Natural killer cell (primary cell): Measurements from ENCODE around the gene CERS5. TPM values are rescaled to one million over a fixed set of nuclear protein-coding genes. Genes with fewer than 3 reads are reported as not detected.
A peak's percentile ranks its signal among the peaks of the same experiment; 100 is the strongest.

ENCODE experiments used
- ATAC-seq, 3 donors: fragments of 150-1000 bp in 2 of 3; fragments of 200-7000 bp in 1 of 3; cut with Tn5 transposase; 1 replicate in 1 of 3; 2 replicates in 2 of 3; pipeline ENCODE4 v1.10.0; 2021; ENCODE audit warnings: mild to moderate bottlenecking in 2 of 3, moderate library complexity in 2 of 3
- DNase-seq, 2 donors: peaks; one replicate each; pipeline versions ENCODE4 v3.0.0 to v3.0.0-alpha.2; 2013 to 2021; ENCODE audit warnings: mixed read lengths in 1 of 2
- H3K27ac ChIP-seq: one replicate; pipeline ENCODE4 v1.5.1; 2013; ENCODE audit warnings: mild to moderate bottlenecking, low read length
- H3K27me3 ChIP-seq: one replicate; pipeline ENCODE4 v1.6.1; 2013; ENCODE audit warnings: low read length; ENCODE audit not compliant: control insufficient read depth, insufficient read depth
- H3K36me3 ChIP-seq: one replicate; pipeline ENCODE4 v1.6.1; 2013; ENCODE audit warnings: low read length; ENCODE audit not compliant: control insufficient read depth, insufficient read depth
- H3K4me1 ChIP-seq: one replicate; pipeline ENCODE4 v1.6.1; 2013; ENCODE audit warnings: low read length; ENCODE audit not compliant: control insufficient read depth, insufficient read depth
- H3K4me3 ChIP-seq: one replicate; pipeline ENCODE4 v1.5.1; 2013; ENCODE audit warnings: low read length
- H3K9me3 ChIP-seq: one replicate; pipeline ENCODE4 v1.6.1; 2013; ENCODE audit warnings: low read length; ENCODE audit not compliant: control insufficient read depth, insufficient read depth
- H3K27ac Mint-ChIP-seq, 2 donors: one replicate each; pipeline ENCODE4 v1.8.0; 2022; ENCODE audit warnings: mild to moderate bottlenecking in 2 of 2, mixed read lengths in 2 of 2, moderate library complexity in 1 of 2
- H3K27me3 Mint-ChIP-seq, 2 donors: one replicate each; pipeline ENCODE4 v1.8.0; 2022; ENCODE audit warnings: low read depth in 2 of 2, mixed read lengths in 2 of 2
- H3K36me3 Mint-ChIP-seq: one replicate; pipeline ENCODE4 v1.8.0; 2022; ENCODE audit warnings: mixed read lengths
- H3K4me1 Mint-ChIP-seq, 2 donors: one replicate each; pipeline ENCODE4 v1.8.0; 2022; ENCODE audit warnings: mixed read lengths in 2 of 2
- H3K4me3 Mint-ChIP-seq: one replicate; pipeline ENCODE4 v1.8.0; 2022; ENCODE audit warnings: mild to moderate bottlenecking, moderate library complexity, mixed read lengths
- H3K9me3 Mint-ChIP-seq, 2 donors: one replicate each; pipeline ENCODE4 v1.8.0; 2022; ENCODE audit warnings: mixed read lengths in 2 of 2
- WGBS: methylation state at CpG from one replicate; pipeline ENCODE4 v1.1.7; 2013; ENCODE audit warnings: missing lambda C conversion rate; ENCODE audit not compliant: insufficient coverage; 5-methylcytosine and 5-hydroxymethylcytosine counted together
- intact Hi-C: fragments of 100-400 bp; cut with micrococcal nuclease; formaldehyde crosslinking; loops from one replicate; pipeline ENCODE4 v1.14.2; 2022
- total RNA-seq, 4 donors: library from RNA; stranded (reverse); fragments of 120-200 nt in 1 of 4; gene quantifications; one replicate each; pipeline versions ENCODE4 v1.2.3 to v1.2.4, GENCODE V29; 2013 to 2022
- TF ChIP-seq, protein P1 (sequence below): fragments of 200-600 bp; IDR thresholded peaks from one replicate; pipeline ENCODE4 v1.8.0; 2022; ENCODE audit warnings: antibody characterized with exemption

CERS5 gene
- total RNA-seq, 3 donors from 2014 or later (not counting 1 experiment from before 2014, with no cell fraction given) = 69.9 to 81.2 (median 75.8) TPM

DNA sequence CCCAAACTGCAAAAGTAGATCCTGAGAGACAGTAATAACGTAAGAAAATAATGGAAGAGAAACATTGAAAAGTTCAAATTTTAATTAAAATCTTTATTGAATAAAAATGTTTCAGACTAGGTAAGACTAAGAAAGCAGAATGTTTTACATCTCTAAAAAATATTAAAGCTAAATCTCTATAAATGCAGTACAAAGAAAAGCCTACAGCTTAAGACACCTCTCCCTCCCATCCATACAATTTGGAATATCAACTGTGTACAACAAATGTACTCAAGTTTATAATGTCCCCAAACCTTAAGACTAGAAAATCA is 8.5 kb upstream of the CERS5 start:
- Mint-ChIP-seq H3K27me3 (no peaks in the 10 kb centered on the region), H3K36me3 (peaks cover 13% of the 10 kb centered on the region), H3K9me3 (no peaks in the 10 kb centered on the region), H3K4me1 (no peaks in the 10 kb centered on the region), H3K4me3 (no peak overlapping the region), H3K27ac (no peak overlapping the region)
- H3K27me3 ChIP-seq = no peaks in the 10 kb centered on the region
- H3K9me3 ChIP-seq = no peaks in the 10 kb centered on the region
- DNase-seq (no peak), ATAC-seq (no peak)
- no peak overlapping the region for H3K27ac ChIP-seq
- H3K4me3 ChIP-seq = no peak overlapping the region
- H3K4me1 ChIP-seq = no peaks in the 10 kb centered on the region
- H3K36me3 ChIP-seq = peaks cover 10% of the 10 kb centered on the region
- TF ChIP-seq, protein P1, sequence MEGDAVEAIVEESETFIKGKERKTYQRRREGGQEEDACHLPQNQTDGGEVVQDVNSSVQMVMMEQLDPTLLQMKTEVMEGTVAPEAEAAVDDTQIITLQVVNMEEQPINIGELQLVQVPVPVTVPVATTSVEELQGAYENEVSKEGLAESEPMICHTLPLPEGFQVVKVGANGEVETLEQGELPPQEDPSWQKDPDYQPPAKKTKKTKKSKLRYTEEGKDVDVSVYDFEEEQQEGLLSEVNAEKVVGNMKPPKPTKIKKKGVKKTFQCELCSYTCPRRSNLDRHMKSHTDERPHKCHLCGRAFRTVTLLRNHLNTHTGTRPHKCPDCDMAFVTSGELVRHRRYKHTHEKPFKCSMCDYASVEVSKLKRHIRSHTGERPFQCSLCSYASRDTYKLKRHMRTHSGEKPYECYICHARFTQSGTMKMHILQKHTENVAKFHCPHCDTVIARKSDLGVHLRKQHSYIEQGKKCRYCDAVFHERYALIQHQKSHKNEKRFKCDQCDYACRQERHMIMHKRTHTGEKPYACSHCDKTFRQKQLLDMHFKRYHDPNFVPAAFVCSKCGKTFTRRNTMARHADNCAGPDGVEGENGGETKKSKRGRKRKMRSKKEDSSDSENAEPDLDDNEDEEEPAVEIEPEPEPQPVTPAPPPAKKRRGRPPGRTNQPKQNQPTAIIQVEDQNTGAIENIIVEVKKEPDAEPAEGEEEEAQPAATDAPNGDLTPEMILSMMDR = no peak
- intact Hi-C loops = loop anchor here (1.0 kb wide), 2 partner anchors 43 to 100 kb away; no protein-coding TSS in a partner anchor
- no CpG with 5 or more reads among the region's 1 CpG for WGBS

DNA sequence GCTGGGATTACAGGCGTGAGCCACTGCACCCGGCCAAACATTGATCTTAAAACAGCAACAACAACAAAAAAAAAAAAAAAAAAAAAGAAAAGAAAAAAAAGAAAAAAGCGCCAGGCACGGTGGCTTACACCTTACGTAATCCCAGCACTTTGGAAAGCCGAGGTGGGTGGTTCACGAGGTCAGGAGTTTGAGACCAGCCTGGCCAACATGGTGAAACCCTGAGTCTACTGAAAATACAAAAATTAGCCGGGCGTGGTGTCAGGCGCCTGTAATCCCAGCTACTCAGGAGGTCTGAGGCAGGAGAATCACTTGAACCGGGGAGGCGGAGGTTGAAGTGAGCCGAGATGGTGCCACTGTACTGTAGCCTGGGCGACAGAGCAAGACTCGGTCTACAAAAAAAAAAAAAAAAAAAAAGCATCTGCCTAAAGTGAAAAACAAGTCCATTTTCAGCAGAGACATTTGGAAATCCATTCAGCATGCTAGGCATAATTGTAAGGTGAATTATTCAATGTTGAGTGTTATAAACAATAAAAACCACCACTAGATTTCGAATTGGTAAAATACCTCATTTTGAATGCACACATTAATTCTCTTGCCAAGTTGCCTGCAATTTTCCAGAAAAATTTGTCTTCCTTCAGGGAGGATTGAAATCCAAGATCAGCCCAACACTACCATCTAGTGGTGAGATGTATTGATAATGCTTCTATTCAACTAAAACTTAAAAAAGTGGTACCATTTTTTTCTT is 8.0 kb upstream of the CERS5 start:
- intact Hi-C loops = loop anchor here (1.0 kb wide), 2 partner anchors 43 to 100 kb away; no protein-coding TSS in a partner anchor
- peak in 1 of 2 donors; percentile 84 for DNase-seq
- Histone ChIP-seq H3K36me3 (peaks cover 7% of the 10 kb centered on the region), H3K27me3 (no peaks in the 10 kb centered on the region), H3K27ac (no peak overlapping the region), H3K4me3 (no peak overlapping the region), H3K9me3 (no peaks in the 10 kb centered on the region), H3K4me1 (no peaks in the 10 kb centered on the region)
- H3K9me3 Mint-ChIP-seq = no peaks in the 10 kb centered on the region
- H3K27ac Mint-ChIP-seq = no peak overlapping the region
- H3K4me3 Mint-ChIP-seq = no peak overlapping the region
- no peaks in the 10 kb centered on the region for H3K4me1 Mint-ChIP-seq
- H3K27me3 Mint-ChIP-seq = no peaks in the 10 kb centered on the region
- peak; percentile 53 to 64 (median 53) for ATAC-seq
- 88% methylated on average over 13 of the region's 16 CpGs for WGBS
- peaks cover 13% of the 10 kb centered on the region for H3K36me3 Mint-ChIP-seq
- TF ChIP-seq, protein P1 = peak; percentile 80

DNA sequence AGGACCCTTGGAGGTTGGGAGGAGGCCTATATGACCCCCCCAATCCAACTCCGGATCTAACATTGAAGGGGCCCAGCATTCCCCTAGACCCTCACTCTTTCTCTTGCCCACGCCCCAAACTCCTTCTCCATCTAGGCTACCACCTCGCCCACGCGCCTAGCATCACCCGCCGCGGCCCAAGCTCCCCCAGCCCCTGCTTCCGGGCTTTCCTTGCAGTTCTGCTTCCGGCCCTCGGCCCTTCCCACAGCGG is 445 bp downstream of the CERS5 start:
- H3K9me3 Mint-ChIP-seq = no peaks in the 10 kb centered on the region
- H3K4me1 ChIP-seq = peaks cover 17% of the 10 kb centered on the region
- H3K36me3 Mint-ChIP-seq = no peaks in the 10 kb centered on the region
- H3K27ac ChIP-seq = peak overlapping the region; percentile 93
- H3K4me3 Mint-ChIP-seq = peak overlapping the region; percentile 93
- H3K27ac Mint-ChIP-seq = peak overlapping the region; percentile 82 to 91
- H3K27me3 ChIP-seq = no peaks in the 10 kb centered on the region
- TF ChIP-seq, protein P1 = no peak
- no peaks in the 10 kb centered on the region for H3K36me3 ChIP-seq
- intact Hi-C loops = loop anchor here (1.0 kb wide), 2 partner anchors 54 to 78 kb away; partner anchors contain the start of gene COX14
- ATAC-seq (peak in 2 of 3 donors; percentile 11 to 25), DNase-seq (no peak)
- under 1% methylated on average over 12 of the region's 12 CpGs for WGBS
- H3K4me1 Mint-ChIP-seq = peaks cover 9 to 33% of the 10 kb centered on the region in 2 donors
- H3K4me3 ChIP-seq = peak overlapping the region; percentile 97
- H3K27me3 Mint-ChIP-seq = no peaks in the 10 kb centered on the region
- H3K9me3 ChIP-seq = no peaks in the 10 kb centered on the region

DNA sequence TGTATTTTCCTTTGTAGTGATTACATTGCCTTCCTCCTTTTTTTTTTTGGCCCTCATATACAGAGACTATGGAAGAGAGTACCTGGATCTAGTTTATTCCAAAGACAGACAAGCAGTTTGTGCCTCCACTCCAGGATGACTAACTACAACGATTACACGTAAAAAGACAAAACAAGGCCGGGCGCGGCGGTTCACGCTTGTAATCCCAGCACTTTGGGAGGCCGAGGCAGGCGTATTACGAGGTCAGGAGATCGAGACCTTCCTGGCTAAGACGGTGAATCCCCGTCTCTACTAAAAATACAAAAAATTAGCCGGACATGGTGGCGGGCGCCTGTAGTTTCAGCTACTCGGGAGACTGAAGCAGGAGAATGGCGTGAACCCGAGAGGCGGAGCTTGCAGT is 2.2 kb downstream of the CERS5 start:
- Mint-ChIP-seq H3K27me3 (no peaks in the 10 kb centered on the region), H3K9me3 (no peaks in the 10 kb centered on the region), H3K36me3 (no peaks in the 10 kb centered on the region), H3K27ac (peak overlapping the region; percentile 13 to 53), H3K4me3 (peak overlapping the region; percentile 60), H3K4me1 (peaks cover 9 to 33% of the 10 kb centered on the region in 2 donors)
- H3K9me3 ChIP-seq = no peaks in the 10 kb centered on the region
- no peaks in the 10 kb centered on the region for H3K27me3 ChIP-seq
- H3K27ac ChIP-seq = no peak overlapping the region
- no peak overlapping the region for H3K4me3 ChIP-seq
- TF ChIP-seq, protein P1 = no peak
- no peaks in the 10 kb centered on the region for H3K36me3 ChIP-seq
- DNase-seq (no peak), ATAC-seq (no peak)
- intact Hi-C loops = no loop called here
- 98% methylated on average over 20 of the region's 20 CpGs for WGBS
- peaks cover 17% of the 10 kb centered on the region for H3K4me1 ChIP-seq
